ENCODE data around the gene ASXL1.
A peak's percentile ranks its signal among the peaks of the same experiment; 100 is the strongest.

DNA sequence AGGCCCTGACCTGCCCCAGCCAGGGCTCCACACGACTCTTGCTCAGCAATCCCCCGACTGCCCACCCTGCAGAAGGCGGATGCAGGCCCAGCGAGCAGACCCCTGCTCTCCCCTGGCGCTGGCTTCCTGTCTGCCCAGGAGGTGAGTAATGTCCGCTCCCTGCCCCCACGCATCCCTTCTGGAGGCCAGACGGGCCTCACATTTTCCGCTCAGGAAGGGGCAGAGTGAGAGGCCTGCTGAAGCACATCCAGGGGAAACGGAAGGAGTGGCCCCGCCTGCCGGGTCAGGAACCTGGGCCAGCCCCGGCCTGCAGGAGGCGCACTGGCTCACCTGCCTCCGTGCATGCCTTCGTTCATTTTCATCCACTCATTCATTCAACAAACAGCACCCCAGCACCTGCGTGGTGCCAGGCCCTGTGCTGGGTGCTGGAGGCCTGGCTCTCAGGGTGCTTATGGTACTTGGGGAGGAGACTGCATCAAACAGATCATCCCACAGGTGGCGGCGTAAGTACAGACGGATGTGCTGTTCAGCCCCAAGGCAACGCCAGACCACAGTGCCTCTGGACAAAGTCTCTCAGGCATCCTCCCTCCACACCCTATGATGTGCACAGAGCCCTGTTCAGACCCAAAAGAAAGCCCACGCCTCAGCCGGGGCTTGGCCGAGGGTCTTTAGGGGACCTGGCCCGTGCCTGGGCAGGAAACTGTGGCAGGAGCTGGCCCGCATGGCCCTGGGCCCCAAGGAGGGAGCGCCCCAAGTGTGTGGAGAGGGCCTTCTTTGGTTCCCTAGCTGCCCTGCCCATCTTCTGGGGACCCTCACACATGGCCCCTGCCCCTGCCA lies 112.1 kb downstream of the ASXL1 start:
- no peak for TF ChIP-seq EZH2 (IDR thresholded peaks at IDR 0.05; ENCODE audit: borderline replicate concordance, low read length)
- TF ChIP-seq, protein P1, sequence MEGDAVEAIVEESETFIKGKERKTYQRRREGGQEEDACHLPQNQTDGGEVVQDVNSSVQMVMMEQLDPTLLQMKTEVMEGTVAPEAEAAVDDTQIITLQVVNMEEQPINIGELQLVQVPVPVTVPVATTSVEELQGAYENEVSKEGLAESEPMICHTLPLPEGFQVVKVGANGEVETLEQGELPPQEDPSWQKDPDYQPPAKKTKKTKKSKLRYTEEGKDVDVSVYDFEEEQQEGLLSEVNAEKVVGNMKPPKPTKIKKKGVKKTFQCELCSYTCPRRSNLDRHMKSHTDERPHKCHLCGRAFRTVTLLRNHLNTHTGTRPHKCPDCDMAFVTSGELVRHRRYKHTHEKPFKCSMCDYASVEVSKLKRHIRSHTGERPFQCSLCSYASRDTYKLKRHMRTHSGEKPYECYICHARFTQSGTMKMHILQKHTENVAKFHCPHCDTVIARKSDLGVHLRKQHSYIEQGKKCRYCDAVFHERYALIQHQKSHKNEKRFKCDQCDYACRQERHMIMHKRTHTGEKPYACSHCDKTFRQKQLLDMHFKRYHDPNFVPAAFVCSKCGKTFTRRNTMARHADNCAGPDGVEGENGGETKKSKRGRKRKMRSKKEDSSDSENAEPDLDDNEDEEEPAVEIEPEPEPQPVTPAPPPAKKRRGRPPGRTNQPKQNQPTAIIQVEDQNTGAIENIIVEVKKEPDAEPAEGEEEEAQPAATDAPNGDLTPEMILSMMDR (IDR thresholded peaks at IDR 0.05; ENCODE audit: low read length), result peak; percentile 90
